Left ventricle myocardium inferior (tissue), 1 donor: ENCODE data around the gene TCF4. TPM values are rescaled to one million over a fixed set of nuclear protein-coding genes. Genes with fewer than 3 reads are reported as not detected.

Experiments used
- DNase-seq: peaks from one replicate; pipeline ENCODE4 v3.0.0-alpha.2; 2020
- H3K27ac ChIP-seq: fragments of 200-600 bp; replicated peaks from 2 replicates; pipeline ENCODE4 v1.8.0; 2021
- H3K27me3 ChIP-seq: fragments of 200-600 bp; 2 replicates; pipeline ENCODE4 v1.8.0; 2021; ENCODE audit warnings: low read depth
- H3K36me3 ChIP-seq: fragments of 200-600 bp; 2 replicates; pipeline ENCODE4 v1.8.0; 2021
- H3K4me1 ChIP-seq: fragments of 200-600 bp; 2 replicates; pipeline ENCODE4 v1.8.0; 2021
- H3K4me3 ChIP-seq: fragments of 200-600 bp; 2 replicates; pipeline ENCODE4 v1.8.0; 2021; ENCODE audit warnings: mild to moderate bottlenecking, moderate library complexity
- H3K9me3 ChIP-seq: fragments of 200-600 bp; replicated peaks from 2 replicates; pipeline ENCODE4 v1.8.0; 2021
- intact Hi-C: fragments of 100-400 bp; cut with micrococcal nuclease; formaldehyde crosslinking; loops from one replicate; pipeline ENCODE4 v1.11.0; 2022
- total RNA-seq: library from RNA; stranded (reverse); fragmentation: NEBNext Ultra II Directional; extraction: Animal tissue kit (Norgen Biotek cat#: 25700); gene quantifications from one replicate; pipeline ENCODE4 v1.2.1, GENCODE V29; 2021
- TF ChIP-seq, protein P1 (sequence below): fragments of 200-600 bp; IDR thresholded peaks from 2 replicates; pipeline ENCODE4 v1.8.0; 2021; ENCODE audit warnings: antibody characterized with exemption, mild to moderate bottlenecking, borderline replicate concordance
- donor health status: DM: no; HTN: yes; CAD: no; lungs with severe emphysema.

Gene TCF4
- total RNA-seq, 1 donor from 2014 or later: 58.9 TPM

GRCh38 chr18:55268151-55268601 lies 319.8 kb downstream of the TCF4 start:
- H3K27ac ChIP-seq: peak overlapping the region; percentile 72
- H3K9me3 ChIP-seq: no peaks in the 10 kb centered on the region
- intact Hi-C loops: loop anchor here (10.0 kb wide), 1 partner anchor 47 kb away; no protein-coding TSS in a partner anchor
- H3K27me3 ChIP-seq: no peaks in the 10 kb centered on the region
- TF ChIP-seq, protein P1, sequence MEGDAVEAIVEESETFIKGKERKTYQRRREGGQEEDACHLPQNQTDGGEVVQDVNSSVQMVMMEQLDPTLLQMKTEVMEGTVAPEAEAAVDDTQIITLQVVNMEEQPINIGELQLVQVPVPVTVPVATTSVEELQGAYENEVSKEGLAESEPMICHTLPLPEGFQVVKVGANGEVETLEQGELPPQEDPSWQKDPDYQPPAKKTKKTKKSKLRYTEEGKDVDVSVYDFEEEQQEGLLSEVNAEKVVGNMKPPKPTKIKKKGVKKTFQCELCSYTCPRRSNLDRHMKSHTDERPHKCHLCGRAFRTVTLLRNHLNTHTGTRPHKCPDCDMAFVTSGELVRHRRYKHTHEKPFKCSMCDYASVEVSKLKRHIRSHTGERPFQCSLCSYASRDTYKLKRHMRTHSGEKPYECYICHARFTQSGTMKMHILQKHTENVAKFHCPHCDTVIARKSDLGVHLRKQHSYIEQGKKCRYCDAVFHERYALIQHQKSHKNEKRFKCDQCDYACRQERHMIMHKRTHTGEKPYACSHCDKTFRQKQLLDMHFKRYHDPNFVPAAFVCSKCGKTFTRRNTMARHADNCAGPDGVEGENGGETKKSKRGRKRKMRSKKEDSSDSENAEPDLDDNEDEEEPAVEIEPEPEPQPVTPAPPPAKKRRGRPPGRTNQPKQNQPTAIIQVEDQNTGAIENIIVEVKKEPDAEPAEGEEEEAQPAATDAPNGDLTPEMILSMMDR: no peak
- H3K4me3 ChIP-seq: no peak overlapping the region
- DNase-seq: no peak
- peaks cover 57% of the 10 kb centered on the region for H3K36me3 ChIP-seq
- peaks cover 83% of the 10 kb centered on the region for H3K4me1 ChIP-seq

- TF ChIP-seq, protein P1: no peak
Observed at GRCh38 chr18:55266981-55267380, 321.0 kb downstream of the TCF4 start.

GRCh38 chr18:55265984-55266383 lies 322.0 kb downstream of the TCF4 start:
- H3K4me3 ChIP-seq: no peak overlapping the region
- DNase-seq: no peak
- H3K36me3 ChIP-seq: peaks cover 49% of the 10 kb centered on the region
- intact Hi-C loops: loop anchor here (10.0 kb wide), 1 partner anchor 49 kb away; no protein-coding TSS in a partner anchor
- H3K27me3 ChIP-seq: no peaks in the 10 kb centered on the region
- H3K9me3 ChIP-seq: no peaks in the 10 kb centered on the region
- peak overlapping the region; percentile 72 for H3K27ac ChIP-seq
- peaks cover 74% of the 10 kb centered on the region for H3K4me1 ChIP-seq
- TF ChIP-seq, protein P1: no peak

More at GRCh38 chr18:55266981-55267380, 321.0 kb downstream of the TCF4 start:
- DNase-seq: no peak
- Histone ChIP-seq H3K4me3 (no peak overlapping the region), H3K9me3 (no peaks in the 10 kb centered on the region), H3K4me1 (peaks cover 75% of the 10 kb centered on the region), H3K36me3 (peaks cover 51% of the 10 kb centered on the region), H3K27me3 (no peaks in the 10 kb centered on the region), H3K27ac (peak overlapping the region; percentile 72)
- intact Hi-C loops: loop anchor here (10.0 kb wide), 1 partner anchor 48 kb away; no protein-coding TSS in a partner anchor

GRCh38 chr18:55265130-55265675 lies 322.8 kb downstream of the TCF4 start:
- Histone ChIP-seq H3K4me1 (peaks cover 74% of the 10 kb centered on the region), H3K36me3 (peaks cover 48% of the 10 kb centered on the region), H3K9me3 (no peaks in the 10 kb centered on the region), H3K27me3 (no peaks in the 10 kb centered on the region), H3K27ac (peak overlapping the region; percentile 72), H3K4me3 (no peak overlapping the region)
- intact Hi-C loops: loop anchor here (10.0 kb wide), 1 partner anchor 50 kb away; no protein-coding TSS in a partner anchor
- no peak for DNase-seq
- TF ChIP-seq, protein P1: no peak

DNA sequence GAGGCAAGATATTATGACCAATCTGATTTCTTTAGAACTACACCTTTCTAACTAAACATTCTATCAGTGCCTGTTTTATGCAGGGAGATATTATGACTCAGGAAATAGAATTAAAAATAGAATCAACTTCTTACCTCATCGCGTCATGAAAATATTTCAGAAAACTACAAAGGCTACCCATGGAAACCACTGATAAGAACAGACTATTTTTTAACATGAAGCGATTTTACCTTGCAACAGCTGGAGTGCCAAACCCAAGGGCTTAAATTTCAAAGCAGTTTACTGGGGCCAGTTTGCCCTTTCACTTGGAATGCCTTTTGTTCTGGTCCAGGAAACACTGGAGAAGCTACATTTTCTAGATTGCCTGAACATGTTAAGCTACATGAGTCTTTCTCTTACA lies 323.9 kb downstream of the TCF4 start:
- TF ChIP-seq, protein P1: no peak
- no peak for DNase-seq
- Histone ChIP-seq H3K27ac (peak overlapping the region; percentile 72), H3K36me3 (peaks cover 50% of the 10 kb centered on the region), H3K4me1 (peaks cover 71% of the 10 kb centered on the region), H3K9me3 (no peaks in the 10 kb centered on the region), H3K27me3 (no peaks in the 10 kb centered on the region), H3K4me3 (peak overlapping the region; percentile 23)
- intact Hi-C loops: loop anchor here (10.0 kb wide), 1 partner anchor 51 kb away; no protein-coding TSS in a partner anchor
